Inflammatory macrophage treated with lipopolysaccharide for 1 hour (primary cell): ENCODE data around the gene FOXN3.

Experiments
- DNase-seq, 2 donors: peaks; one replicate each; pipeline ENCODE4 v3.0.0-alpha.2; 2020 to 2022

FOXN3 gene

GRCh38 chr14:89267656-89268055, 149.4 kb downstream of the FOXN3 start:
- no peak for DNase-seq

- DNase-seq: no peak
These were observed 149.9 kb downstream of the FOXN3 start for GRCh38 chr14:89267163-89267562.

- no peak for DNase-seq
These were observed 150.3 kb downstream of the FOXN3 start for GRCh38 chr14:89266754-89267153.

GRCh38 chr14:89265234-89265633, 151.8 kb downstream of the FOXN3 start:
- no peak for DNase-seq

GRCh38 chr14:89264196-89264800, 152.7 kb downstream of the FOXN3 start:
- DNase-seq: peak; percentile 30 to 77

- DNase-seq: no peak
These were observed 155.0 kb downstream of the FOXN3 start for GRCh38 chr14:89262041-89262440.

- no peak for DNase-seq
These were observed 156.1 kb downstream of the FOXN3 start for GRCh38 chr14:89260898-89261297.

- DNase-seq: no peak
These were observed 157.0 kb downstream of the FOXN3 start for GRCh38 chr14:89259951-89260609.

- no peak for DNase-seq
These were observed 158.2 kb downstream of the FOXN3 start for GRCh38 chr14:89258728-89259273.

- DNase-seq: no peak
These were observed 160.1 kb downstream of the FOXN3 start for GRCh38 chr14:89256951-89257350.

GRCh38 chr14:89256283-89256682, 160.8 kb downstream of the FOXN3 start:
- no peak for DNase-seq

GRCh38 chr14:89255852-89256251, 161.2 kb downstream of the FOXN3 start:
- DNase-seq: no peak

GRCh38 chr14:89255012-89255411, 162.0 kb downstream of the FOXN3 start:
- DNase-seq: no peak

- DNase-seq: no peak
These were observed 162.7 kb downstream of the FOXN3 start for GRCh38 chr14:89254166-89254909.

- DNase-seq: peak; percentile 25 to 68
These were observed 164.0 kb downstream of the FOXN3 start for GRCh38 chr14:89252887-89253532.

GRCh38 chr14:89251061-89251460, 166.0 kb downstream of the FOXN3 start:
- peak; percentile 56 to 96 for DNase-seq

- peak; percentile 18 to 86 for DNase-seq
These were observed 166.4 kb downstream of the FOXN3 start for GRCh38 chr14:89250655-89250975.

GRCh38 chr14:89249972-89250654, 166.9 kb downstream of the FOXN3 start:
- DNase-seq: no peak

GRCh38 chr14:89249065-89249695, 167.9 kb downstream of the FOXN3 start:
- no peak for DNase-seq

GRCh38 chr14:89248411-89249064, 168.5 kb downstream of the FOXN3 start:
- no peak for DNase-seq

- no peak for DNase-seq
These were observed 169.4 kb downstream of the FOXN3 start for GRCh38 chr14:89247457-89248122.
